Measurements from ENCODE around the gene MRPS11. TPM values are rescaled to one million over a fixed set of nuclear protein-coding genes. Genes with fewer than 3 reads are reported as not detected.
"Not testable (repeated sequence)": the region's sequence is repeated elsewhere in the genome, so short reads cannot be mapped to it uniquely, and the experiment has no call there.

Gene MRPS11
- polyA plus RNA-seq, 2 donors, result 23.7 to 42.3 TPM

GRCh38 chr15:88470625-88471372, 3.3 kb downstream of the MRPS11 start:
- peaks cover 2 to 10% of the 10 kb centered on the region in 2 donors for H3K36me3 ChIP-seq (ENCODE audit: control insufficient read depth in 2 of 2, insufficient read depth in 2 of 2, low read length in 1 of 2)
- WGBS, 2 donors, result 93 to 94% methylated on average over 6 of the region's 6 CpGs
- no peaks in the 10 kb centered on the region for H3K9me3 ChIP-seq (ENCODE audit: control insufficient read depth in 2 of 2, insufficient read depth in 1 of 2, low read depth in 1 of 2, low read length in 1 of 2)
- no peaks in the 10 kb centered on the region for H3K4me1 ChIP-seq (ENCODE audit: control insufficient read depth in 2 of 2, insufficient read depth in 2 of 2, low read length in 1 of 2)
- no peaks in the 10 kb centered on the region for H3K27me3 ChIP-seq (ENCODE audit: control insufficient read depth in 1 of 2, insufficient read depth in 2 of 2, low read length in 2 of 2)
- no peak overlapping the region for H3K27ac ChIP-seq (ENCODE audit: low read depth in 2 of 2, low read length in 1 of 2)
- H3K4me3 ChIP-seq (ENCODE audit: low read depth in 1 of 2, low read length in 2 of 2), result no peak overlapping the region

- WGBS, 2 donors, result 78 to 85% methylated on average over 4 of the region's 4 CpGs
- Histone ChIP-seq H3K4me1 (ENCODE audit: control insufficient read depth in 2 of 2, insufficient read depth in 2 of 2, low read length in 1 of 2) (no peaks in the 10 kb centered on the region), H3K36me3 (ENCODE audit: control insufficient read depth in 2 of 2, insufficient read depth in 2 of 2, low read length in 1 of 2) (peaks cover 9 to 10% of the 10 kb centered on the region in 2 donors), H3K4me3 (ENCODE audit: low read depth in 1 of 2, low read length in 2 of 2) (no peak overlapping the region), H3K27me3 (ENCODE audit: control insufficient read depth in 1 of 2, insufficient read depth in 2 of 2, low read length in 2 of 2) (no peaks in the 10 kb centered on the region), H3K9me3 (ENCODE audit: control insufficient read depth in 2 of 2, insufficient read depth in 1 of 2, low read depth in 1 of 2, low read length in 1 of 2) (no peaks in the 10 kb centered on the region), H3K27ac (ENCODE audit: low read depth in 2 of 2, low read length in 1 of 2) (no peak overlapping the region)
These were observed 4.7 kb downstream of the MRPS11 start for GRCh38 chr15:88472225-88472624.

- H3K4me1 ChIP-seq (ENCODE audit: control insufficient read depth in 2 of 2, insufficient read depth in 2 of 2, low read length in 1 of 2); H3K27me3 ChIP-seq (ENCODE audit: control insufficient read depth in 1 of 2, insufficient read depth in 2 of 2, low read length in 2 of 2); H3K4me3 ChIP-seq (ENCODE audit: low read depth in 1 of 2, low read length in 2 of 2); H3K9me3 ChIP-seq (ENCODE audit: control insufficient read depth in 2 of 2, insufficient read depth in 1 of 2, low read depth in 1 of 2, low read length in 1 of 2); H3K27ac ChIP-seq (ENCODE audit: low read depth in 2 of 2, low read length in 1 of 2): not testable (repeated sequence)
- 92 to 98% methylated on average over 4 of the region's 4 CpGs for WGBS, 2 donors
- H3K36me3 ChIP-seq (ENCODE audit: control insufficient read depth in 2 of 2, insufficient read depth in 2 of 2, low read length in 1 of 2), result peaks cover 11 to 15% of the 10 kb centered on the region in 2 donors
These were observed 6.3 kb downstream of the MRPS11 start for GRCh38 chr15:88473661-88474293.

GRCh38 chr15:88476635-88477060, 9.1 kb downstream of the MRPS11 start:
- H3K36me3 ChIP-seq (ENCODE audit: control insufficient read depth in 2 of 2, insufficient read depth in 2 of 2, low read length in 1 of 2), result peaks cover 11 to 12% of the 10 kb centered on the region in 2 donors
- 58 to 68% methylated on average over 8 of the region's 8 CpGs for WGBS, 2 donors

DNA sequence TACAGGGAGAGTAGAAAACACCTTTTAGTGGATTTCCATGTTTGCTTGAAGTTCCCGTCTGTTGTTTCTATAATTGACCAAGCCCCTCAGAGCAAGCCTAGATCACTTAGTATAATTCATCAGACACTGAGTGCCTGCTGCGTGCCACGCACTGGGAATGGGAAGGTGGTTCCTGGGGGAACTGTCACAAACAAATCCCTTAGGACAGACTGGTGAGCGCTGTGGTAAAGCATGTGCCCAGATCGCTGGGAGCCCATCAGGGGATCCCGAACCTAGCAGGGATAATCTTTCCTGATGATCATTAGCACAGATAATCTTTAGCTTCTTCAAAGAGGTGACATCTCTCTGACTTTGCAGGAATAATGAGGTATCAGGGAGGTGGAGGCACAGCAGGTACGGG, 9.6 kb downstream of the MRPS11 start:
- Histone ChIP-seq H3K9me3 (ENCODE audit: control insufficient read depth in 2 of 2, insufficient read depth in 1 of 2, low read depth in 1 of 2, low read length in 1 of 2) (no peaks in the 10 kb centered on the region), H3K4me3 (ENCODE audit: low read depth in 1 of 2, low read length in 2 of 2) (no peak overlapping the region), H3K4me1 (ENCODE audit: control insufficient read depth in 2 of 2, insufficient read depth in 2 of 2, low read length in 1 of 2) (no peaks in the 10 kb centered on the region), H3K36me3 (ENCODE audit: control insufficient read depth in 2 of 2, insufficient read depth in 2 of 2, low read length in 1 of 2) (peaks cover 11 to 12% of the 10 kb centered on the region in 2 donors), H3K27ac (ENCODE audit: low read depth in 2 of 2, low read length in 1 of 2) (no peak overlapping the region), H3K27me3 (ENCODE audit: control insufficient read depth in 1 of 2, insufficient read depth in 2 of 2, low read length in 2 of 2) (no peaks in the 10 kb centered on the region)
- WGBS, 2 donors, result 88 to 89% methylated on average over 7 of the region's 7 CpGs

More at GRCh38 chr15:88476635-88477060, 9.1 kb downstream of the MRPS11 start:
- Histone ChIP-seq H3K4me1 (ENCODE audit: control insufficient read depth in 2 of 2, insufficient read depth in 2 of 2, low read length in 1 of 2) (no peaks in the 10 kb centered on the region), H3K27me3 (ENCODE audit: control insufficient read depth in 1 of 2, insufficient read depth in 2 of 2, low read length in 2 of 2) (no peaks in the 10 kb centered on the region), H3K9me3 (ENCODE audit: control insufficient read depth in 2 of 2, insufficient read depth in 1 of 2, low read depth in 1 of 2, low read length in 1 of 2) (no peaks in the 10 kb centered on the region), H3K27ac (ENCODE audit: low read depth in 2 of 2, low read length in 1 of 2) (no peak overlapping the region), H3K4me3 (ENCODE audit: low read depth in 1 of 2, low read length in 2 of 2) (no peak overlapping the region)

GRCh38 chr15:88477904-88478303, 10.4 kb downstream of the MRPS11 start:
- 89 to 93% methylated on average over 5 of the region's 5 CpGs for WGBS, 2 donors

DNA sequence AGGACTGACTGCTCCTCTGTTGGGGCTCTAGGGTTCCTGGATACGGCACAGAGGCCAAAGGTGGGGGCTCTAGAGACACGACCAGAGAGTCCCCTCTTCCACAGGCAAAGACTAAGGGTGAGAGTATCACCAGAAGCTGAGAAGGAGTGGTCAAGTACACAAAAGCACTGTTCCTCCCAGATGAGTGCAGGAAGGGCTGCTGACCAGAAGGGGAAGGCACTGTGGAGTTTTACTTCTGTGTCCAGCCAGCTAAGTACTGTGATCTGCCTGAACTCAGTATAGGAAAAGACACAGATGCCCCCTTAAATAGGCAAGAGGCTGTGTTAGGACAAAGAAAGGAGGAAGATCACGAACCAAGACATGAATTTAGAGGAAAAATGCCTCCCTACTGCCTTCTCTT, 11.7 kb downstream of the MRPS11 start:
- 85 to 86% methylated on average over 3 of the region's 3 CpGs for WGBS, 2 donors
- Histone ChIP-seq H3K27ac (ENCODE audit: low read depth in 2 of 2, low read length in 1 of 2) (no peak overlapping the region), H3K27me3 (ENCODE audit: control insufficient read depth in 1 of 2, insufficient read depth in 2 of 2, low read length in 2 of 2) (no peaks in the 10 kb centered on the region), H3K4me1 (ENCODE audit: control insufficient read depth in 2 of 2, insufficient read depth in 2 of 2, low read length in 1 of 2) (no peaks in the 10 kb centered on the region), H3K4me3 (ENCODE audit: low read depth in 1 of 2, low read length in 2 of 2) (no peak overlapping the region), H3K36me3 (ENCODE audit: control insufficient read depth in 2 of 2, insufficient read depth in 2 of 2, low read length in 1 of 2) (peaks cover 8 to 9% of the 10 kb centered on the region in 2 donors), H3K9me3 (ENCODE audit: control insufficient read depth in 2 of 2, insufficient read depth in 1 of 2, low read depth in 1 of 2, low read length in 1 of 2) (no peaks in the 10 kb centered on the region)

More at GRCh38 chr15:88477904-88478303, 10.4 kb downstream of the MRPS11 start:
- no peaks in the 10 kb centered on the region for H3K27me3 ChIP-seq (ENCODE audit: control insufficient read depth in 1 of 2, insufficient read depth in 2 of 2, low read length in 2 of 2)
- no peak overlapping the region for H3K27ac ChIP-seq (ENCODE audit: low read depth in 2 of 2, low read length in 1 of 2)
- no peak overlapping the region for H3K4me3 ChIP-seq (ENCODE audit: low read depth in 1 of 2, low read length in 2 of 2)
- H3K9me3 ChIP-seq (ENCODE audit: control insufficient read depth in 2 of 2, insufficient read depth in 1 of 2, low read depth in 1 of 2, low read length in 1 of 2), result no peaks in the 10 kb centered on the region
- peaks cover 11 to 12% of the 10 kb centered on the region in 2 donors for H3K36me3 ChIP-seq (ENCODE audit: control insufficient read depth in 2 of 2, insufficient read depth in 2 of 2, low read length in 1 of 2)
- H3K4me1 ChIP-seq (ENCODE audit: control insufficient read depth in 2 of 2, insufficient read depth in 2 of 2, low read length in 1 of 2), result no peaks in the 10 kb centered on the region

DNA sequence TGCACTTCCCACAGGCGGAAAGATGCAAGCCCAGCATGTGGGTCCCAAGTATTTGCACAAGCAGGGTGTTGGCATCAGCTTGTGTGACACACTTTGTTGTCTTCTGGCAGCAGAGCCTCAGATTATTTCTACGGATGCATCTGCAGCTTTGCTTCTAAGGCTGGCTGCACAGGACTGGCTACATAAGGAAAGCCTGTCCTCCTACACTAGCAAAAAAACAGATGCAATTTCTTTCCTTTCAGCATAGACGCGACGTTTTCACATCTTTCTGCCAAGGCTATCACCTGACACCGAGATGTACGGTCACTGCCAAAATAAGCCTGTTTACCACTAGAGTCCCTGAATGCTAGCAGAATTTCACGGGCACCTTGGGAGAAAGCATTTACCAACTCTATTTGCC, 13.5 kb downstream of the MRPS11 start:
- Histone ChIP-seq H3K27ac (ENCODE audit: low read depth in 2 of 2, low read length in 1 of 2) (no peak overlapping the region), H3K4me3 (ENCODE audit: low read depth in 1 of 2, low read length in 2 of 2) (no peak overlapping the region), H3K9me3 (ENCODE audit: control insufficient read depth in 2 of 2, insufficient read depth in 1 of 2, low read depth in 1 of 2, low read length in 1 of 2) (no peaks in the 10 kb centered on the region), H3K4me1 (ENCODE audit: control insufficient read depth in 2 of 2, insufficient read depth in 2 of 2, low read length in 1 of 2) (no peaks in the 10 kb centered on the region), H3K27me3 (ENCODE audit: control insufficient read depth in 1 of 2, insufficient read depth in 2 of 2, low read length in 2 of 2) (no peaks in the 10 kb centered on the region), H3K36me3 (ENCODE audit: control insufficient read depth in 2 of 2, insufficient read depth in 2 of 2, low read length in 1 of 2) (peaks cover 5 to 9% of the 10 kb centered on the region in 2 donors)
- 73 to 77% methylated on average over 8 of the region's 8 CpGs for WGBS, 2 donors

DNA sequence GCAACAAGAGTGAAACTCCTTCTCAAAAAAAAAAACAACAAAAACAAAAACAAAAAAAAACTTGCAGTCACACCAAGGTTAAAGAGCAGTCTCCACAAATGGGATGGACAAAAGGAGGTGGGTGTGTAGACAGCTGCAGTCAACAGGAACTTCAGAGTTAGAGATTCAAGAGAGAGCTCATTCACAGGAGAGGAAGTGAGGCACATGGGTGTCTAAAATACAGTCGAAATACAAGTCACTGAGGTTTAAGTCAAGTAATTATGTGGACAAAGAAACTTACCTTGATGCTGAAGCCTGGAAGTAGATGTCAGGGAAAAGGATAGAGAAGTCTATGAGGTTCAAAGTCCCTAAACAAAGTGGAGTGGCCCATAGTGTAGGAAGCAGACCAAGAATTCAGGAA, 14.8 kb downstream of the MRPS11 start:
- no peaks in the 10 kb centered on the region for H3K27me3 ChIP-seq (ENCODE audit: control insufficient read depth in 1 of 2, insufficient read depth in 2 of 2, low read length in 2 of 2)
- no peaks in the 10 kb centered on the region for H3K4me1 ChIP-seq (ENCODE audit: control insufficient read depth in 2 of 2, insufficient read depth in 2 of 2, low read length in 1 of 2)
- no peaks in the 10 kb centered on the region for H3K9me3 ChIP-seq (ENCODE audit: control insufficient read depth in 2 of 2, insufficient read depth in 1 of 2, low read depth in 1 of 2, low read length in 1 of 2)
- H3K36me3 ChIP-seq (ENCODE audit: control insufficient read depth in 2 of 2, insufficient read depth in 2 of 2, low read length in 1 of 2), result peaks cover 3 to 5% of the 10 kb centered on the region in 2 donors
- no peak overlapping the region for H3K4me3 ChIP-seq (ENCODE audit: low read depth in 1 of 2, low read length in 2 of 2)
- H3K27ac ChIP-seq (ENCODE audit: low read depth in 2 of 2, low read length in 1 of 2), result no peak overlapping the region
- 60 to 66% methylated on average over 1 of the region's 1 CpG for WGBS, 2 donors
